COR-L47 (cell line): ENCODE measurements around the gene PRRT1B.
"Not testable (repeated sequence)": the region's sequence is repeated elsewhere in the genome, so short reads cannot be mapped to it uniquely, and the experiment has no call there.

Experiments used
- DNase-seq: peaks from one replicate; lab custom pipeline; 2025; lab: John Stamatoyannopoulos, UW

The PRRT1B gene

DNA sequence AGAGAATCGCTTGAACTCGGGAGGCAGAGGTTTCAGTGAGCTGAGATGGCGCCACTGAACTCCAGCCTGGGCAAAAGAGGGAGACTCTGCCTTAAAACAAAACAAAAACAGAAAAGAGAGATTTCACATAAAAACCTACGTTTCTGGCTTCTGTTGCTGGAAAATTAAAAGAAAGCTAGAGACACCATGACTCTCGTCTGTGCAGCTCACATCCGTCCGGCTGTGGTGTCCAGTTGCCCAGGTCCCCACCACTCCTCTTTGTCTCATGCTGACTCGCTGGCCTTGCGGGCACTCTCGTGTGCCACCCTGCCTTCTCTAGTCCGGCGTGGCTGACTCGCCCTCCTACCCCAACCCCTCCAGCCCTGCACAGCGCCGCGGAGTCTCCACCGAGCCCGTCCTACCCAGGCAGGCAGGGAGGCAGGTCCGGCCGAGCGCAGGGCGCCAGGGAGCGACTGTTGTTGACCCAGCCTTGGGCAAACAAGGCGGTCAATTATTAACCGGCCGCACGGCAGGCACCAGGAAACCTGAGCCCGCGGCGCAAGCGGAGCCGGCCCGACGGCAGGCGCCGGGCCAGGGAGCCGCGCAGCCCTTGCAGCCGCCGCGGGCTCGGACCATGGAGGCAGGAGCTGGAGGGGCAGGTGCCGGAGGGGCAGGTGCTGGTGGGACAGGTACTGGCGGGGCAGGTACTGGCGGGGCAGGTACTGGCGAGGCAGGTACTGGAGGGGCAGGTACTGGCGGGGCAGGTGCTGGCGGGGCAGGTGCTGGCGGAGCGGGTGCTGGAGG lies at the start of gene PRRT1B:
PRRT1B (plus strand) TSS at position 521 of the 783 bp plus-strand sequence; CDS start at position 614, 93 bp downstream.
- DNase-seq, result peak; percentile 60

DNA sequence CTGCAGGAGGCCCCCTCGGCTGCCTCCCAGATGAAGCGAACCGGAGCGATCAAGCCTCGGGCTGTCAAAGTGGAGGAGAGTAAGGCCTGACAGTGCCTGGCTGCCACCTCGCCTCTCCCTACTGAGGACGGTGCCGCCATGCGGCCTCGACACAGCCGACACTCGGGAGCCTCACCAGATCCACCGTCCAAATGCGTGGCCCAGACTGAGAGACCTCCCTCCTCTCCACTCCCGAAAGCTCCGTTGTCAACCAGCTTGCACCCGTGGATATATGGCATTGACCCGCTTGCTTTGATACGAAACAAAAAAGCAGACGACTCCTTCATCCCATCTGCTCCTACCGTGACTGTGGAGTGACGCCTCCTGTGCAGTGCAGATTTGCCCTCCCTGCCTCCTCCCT lies 49.5 kb upstream of the PRRT1B start:
- no peak for DNase-seq

DNA sequence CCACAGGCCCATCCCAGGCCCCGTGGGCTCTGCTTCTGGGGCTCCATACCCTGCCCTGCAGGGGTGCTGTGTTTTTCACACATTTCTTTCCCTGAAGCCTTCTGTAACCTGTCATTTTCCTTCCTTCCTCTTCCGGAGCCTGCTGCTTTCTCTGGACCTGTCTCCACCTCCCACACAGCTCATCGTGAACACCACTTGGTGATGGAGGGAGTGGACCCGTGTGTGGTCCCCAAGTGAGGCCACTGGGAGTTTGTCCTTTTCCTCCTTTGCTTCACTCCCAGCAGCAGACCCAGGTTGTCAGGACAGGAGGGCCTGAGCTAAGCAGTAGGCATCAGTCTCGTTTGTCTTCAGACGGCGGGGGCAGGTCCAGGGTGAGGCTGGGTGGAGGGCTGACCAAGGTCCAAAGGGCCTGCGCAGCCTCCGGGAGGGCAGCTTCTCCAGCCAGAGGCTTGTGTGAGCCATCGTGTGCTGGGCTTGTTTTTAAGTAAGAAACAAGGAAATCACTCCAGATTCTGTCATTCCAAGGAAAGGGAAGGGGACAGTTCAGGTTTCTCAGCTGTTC lies 48.4 kb upstream of the PRRT1B start:
- no peak for DNase-seq

GRCh38 chr9:131499254-131499767 lies 46.0 kb upstream of the PRRT1B start:
- no peak for DNase-seq

DNA sequence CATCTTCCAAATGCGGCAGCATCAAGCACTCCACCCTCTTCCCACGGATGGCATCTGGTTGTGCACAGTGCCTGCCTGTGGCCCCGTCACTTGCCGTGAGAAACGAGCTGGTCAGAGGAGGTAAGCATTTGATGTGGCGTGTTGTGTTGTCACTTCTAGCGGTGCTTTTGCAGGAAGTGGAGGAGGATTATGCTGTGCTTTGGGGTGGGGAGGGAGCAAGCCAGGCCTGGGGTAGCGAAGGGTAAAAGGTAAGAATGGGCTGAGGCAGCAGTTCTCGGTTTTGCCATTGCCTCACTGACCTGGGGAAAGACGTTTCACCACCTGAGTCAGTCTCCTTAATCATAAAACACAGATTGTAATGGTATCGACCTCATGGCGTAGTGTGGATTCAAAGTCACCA lies 44.9 kb upstream of the PRRT1B start:
- DNase-seq, result no peak

DNA sequence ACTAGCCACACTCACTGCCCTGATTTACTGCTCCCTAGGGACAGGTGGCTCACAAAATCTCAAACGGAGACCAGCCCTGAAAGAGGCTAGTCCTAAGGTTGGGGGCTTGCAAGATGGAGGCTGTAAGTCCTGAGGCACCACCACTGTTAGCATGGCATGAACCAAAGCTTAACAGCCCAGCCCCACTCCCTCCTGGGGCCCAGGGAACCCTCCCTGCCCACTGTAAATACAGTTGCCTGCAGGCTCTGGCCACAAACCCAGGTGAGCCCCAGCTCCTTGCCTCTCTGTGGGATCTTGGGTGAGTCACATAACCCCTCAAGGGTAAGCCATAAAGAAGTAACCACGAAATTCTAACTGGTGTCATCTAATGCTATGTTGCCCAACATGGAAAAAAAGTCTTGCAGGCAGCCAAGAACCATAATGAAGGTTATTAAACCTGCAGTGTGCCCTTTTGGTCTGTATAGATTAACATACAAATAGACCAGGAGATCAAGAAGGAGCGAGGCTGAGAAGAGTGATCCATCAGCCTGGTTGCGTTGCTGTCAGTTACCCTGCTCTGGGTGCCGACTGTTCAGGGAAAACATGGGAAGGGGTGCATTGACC lies 44.3 kb upstream of the PRRT1B start:
- DNase-seq, result no peak

DNA sequence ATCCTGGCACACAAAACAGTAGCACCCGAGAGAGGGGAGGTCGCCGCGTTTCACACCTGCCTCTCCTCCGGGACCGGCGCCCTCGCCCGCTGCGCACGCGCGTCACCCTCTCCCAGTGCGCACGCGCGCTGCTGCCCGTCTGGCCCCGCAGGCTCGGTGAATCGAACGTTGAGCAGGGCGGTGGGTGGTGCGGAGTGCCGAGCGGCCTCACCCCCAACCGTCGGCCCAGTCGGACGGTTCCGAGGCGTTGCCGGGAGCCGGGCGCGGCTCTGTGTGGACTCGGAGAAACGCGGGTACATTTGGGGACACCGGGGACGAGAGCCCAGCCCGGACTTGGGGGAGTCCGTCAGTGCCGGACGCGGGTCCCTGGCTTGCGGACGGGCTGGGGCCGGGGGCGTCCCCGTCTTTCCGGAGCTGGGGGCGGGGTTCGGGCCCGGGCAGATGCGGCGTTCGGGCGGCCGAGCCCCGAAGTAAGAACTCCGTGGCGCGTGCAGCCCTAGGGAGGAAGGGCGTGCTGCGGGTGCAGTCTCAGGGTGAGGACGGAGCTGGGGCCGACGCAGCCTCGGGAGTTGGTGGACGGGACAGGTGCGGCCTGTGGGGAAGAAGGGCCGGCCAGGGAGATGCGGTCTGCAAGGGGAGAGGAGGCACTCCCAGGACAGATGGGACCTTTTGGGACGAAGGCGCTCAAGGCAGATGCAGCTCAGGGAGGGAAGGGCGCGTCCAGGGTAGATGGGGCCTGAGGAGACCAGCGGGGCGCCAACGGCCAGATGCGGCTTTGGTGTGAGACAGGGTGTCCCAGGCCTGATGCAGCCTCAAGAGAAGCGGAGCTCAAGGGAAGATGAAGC lies 42.3 kb upstream of the PRRT1B start, which contains the start of gene POMT1:
POMT1 (plus strand) TSS at position 138 of the 845 bp plus-strand sequence. CDS start 1,301 bp downstream, outside the sequence.
- peak; percentile 88 for DNase-seq

DNA sequence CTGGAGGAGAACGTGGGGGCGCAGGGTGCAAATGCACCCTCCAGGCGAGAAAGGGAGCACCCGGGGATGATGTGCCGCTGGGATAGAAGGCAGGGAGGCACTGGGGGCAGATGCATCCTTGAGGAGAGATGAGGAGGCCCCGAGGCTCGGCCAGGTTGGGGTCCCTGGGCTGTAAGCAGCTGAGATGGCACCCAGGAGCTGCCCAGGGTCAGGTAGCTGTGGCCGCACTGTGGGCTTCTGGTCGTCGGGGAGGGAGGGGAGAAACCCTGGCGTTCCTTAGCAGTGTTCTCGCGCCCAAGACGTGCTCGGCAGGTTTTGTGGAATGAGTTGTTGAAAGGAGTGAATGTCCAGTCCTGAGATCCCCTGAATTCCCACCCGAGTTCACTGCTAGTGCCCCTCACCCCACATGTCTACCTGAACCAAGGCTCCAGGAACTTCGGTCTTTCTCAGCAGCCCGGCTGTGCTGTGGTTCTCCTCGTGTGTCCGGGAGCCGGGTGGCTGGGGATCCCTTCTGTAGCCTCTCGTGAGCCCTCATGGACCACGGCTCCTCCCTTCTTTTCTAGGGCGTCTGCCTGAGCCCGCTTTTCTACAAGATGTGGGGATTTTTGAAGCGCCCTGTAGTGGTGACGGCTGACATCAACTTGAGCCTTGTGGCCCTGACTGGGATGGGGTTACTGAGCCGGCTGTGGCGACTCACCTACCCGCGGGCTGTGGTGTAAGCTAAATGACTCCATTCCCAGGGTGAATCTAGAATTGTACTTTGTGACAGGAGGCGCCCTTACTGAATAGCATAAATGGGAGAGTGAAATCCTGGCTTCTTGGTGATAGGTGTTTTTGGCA lies 41.5 kb upstream of the PRRT1B start:
- DNase-seq, result no peak

DNA sequence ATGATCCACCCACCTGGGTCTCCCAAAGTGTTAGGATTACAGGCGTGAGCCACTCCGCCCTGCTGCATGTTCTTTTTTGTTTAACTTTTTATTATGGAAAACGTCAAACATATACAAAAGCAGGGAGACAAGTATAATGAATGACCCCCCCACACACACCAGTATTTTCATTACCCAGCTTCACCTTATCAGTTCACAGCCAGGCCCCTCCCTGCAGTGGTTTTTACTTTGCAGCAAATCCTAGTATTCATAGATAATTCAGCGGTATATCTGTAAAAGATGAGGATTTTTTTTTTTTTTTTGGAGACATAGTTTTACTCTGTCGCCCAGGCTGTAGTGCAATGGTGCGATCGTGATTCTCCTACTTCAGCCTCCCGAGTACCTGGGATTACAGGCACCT lies 40.3 kb upstream of the PRRT1B start:
- no peak for DNase-seq

DNA sequence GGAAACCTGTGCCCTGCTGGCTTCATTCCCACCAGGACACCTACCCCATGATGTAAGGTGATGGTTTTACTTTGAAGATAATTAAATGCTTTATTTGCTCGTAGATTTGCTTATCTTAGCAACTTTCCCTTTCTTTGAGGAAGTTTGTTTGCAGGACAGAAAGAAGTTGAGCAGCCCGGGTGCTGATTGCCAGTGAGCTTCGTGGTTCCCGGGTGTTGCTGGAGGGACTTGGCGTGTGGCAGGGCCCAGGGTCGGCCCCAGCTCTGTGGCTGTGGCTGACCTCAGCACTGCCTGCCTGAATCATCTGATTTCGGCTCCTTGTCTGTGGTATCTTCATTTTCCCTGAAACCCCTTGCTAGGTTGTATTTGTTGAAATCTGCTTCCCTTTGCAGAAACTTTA lies 33.9 kb upstream of the PRRT1B start:
- DNase-seq, result no peak

DNA sequence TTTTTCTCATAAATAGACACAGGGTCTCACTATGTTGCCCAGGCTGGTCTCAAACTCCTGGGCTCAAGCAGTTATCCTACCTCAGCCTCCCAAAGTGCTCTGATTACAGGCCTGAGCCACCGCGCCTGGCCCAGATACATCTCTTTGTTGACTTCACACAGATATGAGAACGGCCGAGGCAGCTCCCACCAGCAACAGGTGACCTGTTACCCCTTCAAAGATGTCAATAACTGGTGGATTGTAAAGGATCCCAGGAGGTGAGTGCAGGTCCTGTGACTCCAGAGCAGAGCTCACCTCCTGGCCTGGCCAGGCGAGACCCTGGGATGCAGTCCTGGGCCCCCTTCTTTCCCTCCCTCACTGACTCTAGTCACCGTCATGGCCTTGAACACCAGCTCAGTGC lies 33.4 kb upstream of the PRRT1B start:
- DNase-seq, result no peak

GRCh38 chr9:131513177-131513576 lies 32.1 kb upstream of the PRRT1B start:
- DNase-seq, result no peak

DNA sequence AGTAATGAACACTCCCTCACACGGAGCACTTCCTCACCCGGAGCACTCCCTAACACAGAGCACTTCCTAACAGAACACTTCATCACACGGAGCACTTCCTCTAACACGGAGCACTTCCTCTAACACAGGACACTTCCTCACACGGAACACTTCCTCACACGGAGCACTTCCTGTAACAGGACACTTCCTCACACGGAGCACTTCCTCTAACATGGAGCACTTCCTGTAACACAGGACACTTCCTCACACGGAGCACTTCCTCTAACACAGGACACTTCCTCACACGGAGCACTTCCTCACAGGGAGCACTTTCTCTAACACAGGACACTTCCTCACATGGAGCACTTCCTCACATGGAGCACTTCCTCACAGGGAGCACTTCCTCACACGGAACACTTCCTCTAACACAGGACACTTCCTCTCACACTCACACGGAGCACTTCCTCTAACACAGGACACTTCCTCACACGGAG lies 29.7 kb upstream of the PRRT1B start:
- DNase-seq, result not testable (repeated sequence)

DNA sequence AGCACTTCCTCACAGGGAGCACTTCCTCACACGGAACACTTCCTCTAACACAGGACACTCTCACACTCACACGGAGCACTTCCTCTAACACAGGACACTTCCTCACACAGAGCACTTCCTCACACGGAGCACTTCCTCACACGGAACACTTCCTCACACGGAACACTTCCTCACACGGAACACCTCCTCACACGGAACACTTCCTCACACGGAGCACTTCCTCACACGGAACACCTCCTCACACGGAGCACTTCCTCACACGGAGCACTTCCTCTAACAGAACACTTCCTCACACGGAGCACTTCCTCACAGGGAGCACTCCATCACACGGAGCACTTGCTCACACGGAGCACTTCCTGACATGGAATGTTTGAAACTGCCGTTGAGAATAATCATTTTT lies 29.2 kb upstream of the PRRT1B start:
- no peak for DNase-seq

DNA sequence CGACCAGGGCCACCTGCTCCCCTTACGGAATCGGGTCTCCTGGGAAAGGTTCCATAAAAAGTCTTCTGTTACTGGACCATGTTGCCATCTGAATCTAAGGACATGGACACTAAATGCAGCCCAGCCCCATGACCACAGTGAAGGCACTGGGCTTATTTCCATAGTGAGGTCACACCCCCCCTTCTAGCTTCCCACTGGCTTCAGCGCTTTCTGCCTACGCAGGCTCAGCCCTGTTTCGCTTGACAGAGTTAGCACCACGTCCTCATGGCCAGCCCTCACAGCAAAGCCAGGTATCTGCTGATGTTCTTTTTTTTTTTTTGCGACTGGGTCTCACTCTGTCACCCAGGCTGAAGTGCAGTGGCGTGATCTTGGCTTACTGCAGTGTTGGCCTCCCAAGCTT lies 28.4 kb upstream of the PRRT1B start:
- no peak for DNase-seq

DNA sequence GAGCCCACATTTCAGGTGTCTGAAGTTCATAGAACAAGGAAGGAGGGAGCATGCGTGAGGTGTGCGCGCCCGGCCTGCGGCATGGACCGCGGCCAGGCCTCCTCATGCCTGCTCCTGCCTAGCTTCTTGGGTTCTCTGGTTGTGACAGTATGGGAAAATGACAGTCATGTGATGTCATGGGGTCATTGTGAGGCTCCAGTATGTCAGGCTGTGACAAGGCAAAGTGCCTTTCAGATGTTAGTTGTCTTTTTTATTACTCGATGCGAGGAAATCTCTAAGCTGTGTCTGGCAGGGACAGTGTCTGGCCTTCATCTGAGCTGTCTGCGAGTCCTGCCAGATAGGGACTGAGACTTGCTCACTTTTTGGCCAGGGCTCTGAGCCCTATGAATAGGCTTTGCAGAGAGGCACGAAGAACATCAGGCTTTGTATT lies 27.5 kb upstream of the PRRT1B start:
- DNase-seq, result no peak

GRCh38 chr9:131518553-131518952 lies 26.8 kb upstream of the PRRT1B start:
- DNase-seq, result no peak

DNA sequence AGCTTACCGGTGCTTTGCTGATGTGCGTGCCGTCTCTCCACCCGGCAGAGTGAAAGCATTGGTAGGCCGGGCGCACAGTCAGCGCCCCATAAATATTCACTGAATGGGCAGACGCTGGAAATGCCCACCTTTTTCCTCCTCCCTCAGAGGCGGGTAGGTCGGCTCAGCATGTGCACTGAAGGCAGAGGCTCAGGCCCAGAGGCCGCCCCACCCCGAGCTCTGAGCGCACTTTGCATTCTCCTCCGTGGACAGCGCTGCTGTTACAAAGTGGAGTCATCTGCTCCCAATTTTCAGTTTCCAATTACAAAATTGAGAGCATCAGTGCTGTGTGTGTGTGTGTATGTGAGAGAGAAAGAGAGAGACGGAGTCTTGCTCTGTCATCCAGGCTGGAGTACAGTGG lies 24.8 kb upstream of the PRRT1B start:
- no peak for DNase-seq

DNA sequence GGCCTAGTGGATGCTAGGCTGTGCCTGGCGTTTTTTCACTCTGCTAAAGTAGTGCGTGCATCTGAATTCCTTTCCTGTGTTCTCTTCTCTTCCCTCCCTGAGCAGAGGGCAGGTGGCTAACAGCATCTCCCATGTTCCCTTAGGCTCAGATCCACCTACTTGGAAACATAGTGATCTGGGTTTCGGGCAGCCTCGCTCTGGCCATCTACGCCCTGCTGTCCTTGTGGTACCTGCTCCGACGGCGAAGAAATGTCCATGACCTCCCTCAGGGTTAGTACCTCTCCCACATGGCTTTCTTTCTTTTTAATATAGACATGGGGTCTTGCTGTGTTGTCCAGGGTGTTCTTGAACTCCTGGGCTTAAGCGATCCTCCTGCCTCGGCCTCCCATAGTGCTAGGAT lies 24.1 kb upstream of the PRRT1B start:
- DNase-seq, result no peak

- no peak for DNase-seq
Observed at GRCh38 chr9:131521822-131522221, 23.5 kb upstream of the PRRT1B start.
